OCI-LY7 (cell line): ENCODE measurements around the gene DENND2A. TPM values are rescaled to one million over a fixed set of nuclear protein-coding genes. Genes with fewer than 3 reads are reported as not detected.

Source experiments
- BruUV-seq: library from RNA; stranded (reverse); fragments of 400-500 nt; replicated peaks from 2 replicates; lab custom pipeline; 2021; lab: Mats Ljungman, UMichigan
- CTCF ChIA-PET: fragments of 300-600 bp; sonication (Branson Sonifier 250); formaldehyde crosslinking; loops from one replicate; lab custom pipeline; 2022; ENCODE audit warnings: antibody characterized with exemption; ENCODE audit not compliant: unreplicated experiment; lab: Charles Lee
- POLR2A ChIA-PET: fragments of 300-600 bp; sonication (Branson Sonifier 250); formaldehyde crosslinking; loops from one replicate; lab custom pipeline; 2022; ENCODE audit warnings: antibody characterized with exemption; lab: Charles Lee
- DNase-seq: peaks from one replicate; pipeline ENCODE4 v3.0.0-alpha.2; 2015; ENCODE audit warnings: low spot score
- H2AFZ ChIP-seq: fragments of 200-600 bp; sonication (generic), shearing (Covaris generic); 2 replicates; pipeline ENCODE4 v1.6.1; 2014; ENCODE audit warnings: mild to moderate bottlenecking, antibody characterized with exemption, low read length, moderate library complexity
- H3K27ac ChIP-seq: fragments of 200-600 bp; sonication (generic); 2 replicates; pipeline ENCODE4 v1.5.1; 2014; ENCODE audit warnings: mixed run types, low read depth, mild to moderate bottlenecking, moderate library complexity, low read length, inconsistent platforms; ENCODE audit not compliant: poor library complexity, severe bottlenecking
- H3K36me3 ChIP-seq: fragments of 200-600 bp; sonication (generic); 2 replicates; pipeline ENCODE4 v1.6.1; 2014; ENCODE audit warnings: mild to moderate bottlenecking, antibody characterized with exemption, low read length, moderate library complexity, mixed read lengths; ENCODE audit not compliant: insufficient read depth
- H3K4me1 ChIP-seq: fragments of 200-600 bp; sonication (generic); 2 replicates; pipeline ENCODE4 v1.5.1; 2014; ENCODE audit warnings: mild to moderate bottlenecking, low read length; ENCODE audit not compliant: insufficient read depth, poor library complexity, severe bottlenecking
- H3K4me2 ChIP-seq: fragments of 200-600 bp; sonication (generic); 2 replicates; pipeline ENCODE4 v1.6.1; 2014; ENCODE audit warnings: mild to moderate bottlenecking, low read length
- H3K4me3 ChIP-seq: fragments of 200-600 bp; sonication (generic); 2 replicates; pipeline ENCODE4 v1.5.1; 2014; ENCODE audit warnings: mild to moderate bottlenecking, low read depth, low read length; ENCODE audit not compliant: poor library complexity, severe bottlenecking
- H3K79me2 ChIP-seq: fragments of 200-600 bp; sonication (generic); 2 replicates; pipeline ENCODE4 v1.6.1; 2016; ENCODE audit warnings: low read depth, mild to moderate bottlenecking, low read length, moderate library complexity, mixed read lengths; ENCODE audit not compliant: insufficient read depth
- H3K9me2 ChIP-seq: fragments of 200-600 bp; sonication (generic); 2 replicates; pipeline ENCODE4 v1.6.1; 2016; ENCODE audit warnings: mild to moderate bottlenecking, low read length, mixed read lengths; ENCODE audit not compliant: insufficient read depth
- H3K9me3 ChIP-seq: fragments of 200-600 bp; sonication (generic); 2 replicates; pipeline ENCODE4 v1.6.1; 2014; ENCODE audit warnings: mild to moderate bottlenecking, mixed run types, low read length, mixed read lengths
- H4K20me1 ChIP-seq: fragments of 200-600 bp; sonication (generic); 2 replicates; pipeline ENCODE4 v1.6.1; 2014; ENCODE audit warnings: mild to moderate bottlenecking, antibody characterized with exemption, low read length, moderate library complexity, mixed read lengths; ENCODE audit not compliant: insufficient read depth
- CTCF ChIP-seq: fragments of 200-600 bp; sonication (generic); conservative IDR thresholded peaks from 2 replicates; pipeline ENCODE4 v1.5.1; 2014; ENCODE audit warnings: mild to moderate bottlenecking, antibody characterized with exemption, low read length, moderate library complexity, mixed read lengths
- EZH2phosphoT487 ChIP-seq: fragments of 200-600 bp; sonication (generic); IDR thresholded peaks from 2 replicates; pipeline ENCODE4 v1.6.1; 2018; ENCODE audit warnings: low read depth, borderline replicate concordance, mild to moderate bottlenecking, mixed run types, antibody characterized with exemption, low read length, moderate library complexity, mixed read lengths
- intact Hi-C: fragments of 100-400 bp; cut with micrococcal nuclease; formaldehyde crosslinking; loops from one replicate; pipeline ENCODE4 v1.10.0; 2022; ENCODE audit not compliant: unreplicated experiment
- total RNA-seq, 2 experiments: library from RNA; depleted of rRNA in 1 of 2; stranded (reverse); fragments of >200 nt in 1 of 2; shearing (Covaris generic) in 1 of 2; gene quantifications; 2 replicates each; pipeline ENCODE4 v1.2.3, GENCODE V29; 2014 to 2022

The DENND2A gene
- total RNA-seq, 2 experiments from 2014 or later: 0.13 to 0.35 TPM

GRCh38 chr7:140479739-140480084, 160.9 kb downstream of the DENND2A start:
- H3K4me1 ChIP-seq: peaks cover 24% of the 10 kb centered on the region
- no peak overlapping the region for H3K27ac ChIP-seq
- no TSS peak for BruUV-seq
- H3K4me3 ChIP-seq: peak overlapping the region; percentile 98
- POLR2A ChIA-PET: interaction anchor here (0.8 to 2.1 kb wide), 5 partner anchors 9 to 19 kb away, joined by 3 to 11 read pairs (median 4); no protein-coding TSS in a partner anchor
- CTCF ChIA-PET: no interaction called here
- no peaks in the 10 kb centered on the region for H3K9me2 ChIP-seq
- peak overlapping the region; percentile 65 for H2AFZ ChIP-seq
- peaks cover 40% of the 10 kb centered on the region for H3K79me2 ChIP-seq
- H3K9me3 ChIP-seq: no peaks in the 10 kb centered on the region
- intact Hi-C loops: loop anchor here (1.0 to 5.0 kb wide), 5 partner anchors 81 to 535 kb away; partner anchors contain the start of genes ADCK2, BRAF, MRPS33 and SLC37A3
- H3K4me2 ChIP-seq: peak overlapping the region; percentile 76
- TF ChIP-seq EZH2phosphoT487 (no peak), CTCF (no peak)
- H4K20me1 ChIP-seq: peaks cover 11% of the 10 kb centered on the region; the same call in 1 of the 2 replicates
- no peaks in the 10 kb centered on the region for H3K36me3 ChIP-seq
- DNase-seq: no peak

DNA sequence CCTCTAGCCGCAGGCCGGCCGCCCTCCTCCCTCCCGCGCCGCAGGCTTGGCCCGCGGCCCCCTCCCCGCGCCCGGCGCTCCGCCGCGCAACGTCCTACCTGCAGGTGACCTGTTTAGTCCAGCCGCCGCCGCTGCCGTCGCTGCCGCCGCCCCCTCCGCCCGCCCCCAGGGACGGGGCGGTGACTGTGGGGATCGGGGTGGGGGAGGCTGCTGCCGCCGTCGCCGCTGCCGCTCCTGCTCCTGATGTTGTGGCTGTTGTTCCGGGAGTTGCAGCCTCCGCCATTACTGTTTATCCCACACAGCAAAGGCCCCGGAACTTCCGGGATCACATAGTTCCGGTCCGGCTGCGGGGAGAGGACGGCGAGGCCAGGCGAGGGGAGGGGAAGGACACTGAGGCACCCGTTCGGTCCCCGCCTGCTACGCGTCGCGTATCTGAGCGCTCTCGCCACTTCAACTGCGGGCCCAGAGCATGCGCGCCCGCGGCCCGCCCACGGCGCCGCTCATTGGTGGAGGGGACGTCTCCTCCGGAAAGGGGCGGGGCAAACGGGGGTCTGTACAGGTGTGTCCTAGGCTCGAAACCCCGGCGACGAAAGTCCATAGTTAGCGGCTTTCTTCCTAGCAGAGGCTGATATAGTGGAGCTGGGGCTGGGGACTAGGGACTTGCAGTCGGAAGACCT, 161.4 kb downstream of the DENND2A start, which contains the start of gene MKRN1:
MKRN1 (minus strand) TSS at position 444 of the 677 bp plus-strand sequence; CDS start at position 283, 161 bp downstream.
- peak; percentile 94 for DNase-seq
- Histone ChIP-seq H3K27ac (peak within 1 kb of the TSS; percentile 72), H3K9me2 (no peaks in the 10 kb centered on the region), H4K20me1 (peaks cover 11% of the 10 kb centered on the region; the same call in 1 of the 2 replicates), H3K79me2 (peaks cover 45% of the 10 kb centered on the region), H3K4me1 (peaks cover 24% of the 10 kb centered on the region), H3K9me3 (no peaks in the 10 kb centered on the region), H3K4me3 (peak within 1 kb of the TSS; percentile 98), H3K4me2 (peak within 1 kb of the TSS; percentile 76), H3K36me3 (no peaks in the 10 kb centered on the region), H2AFZ (peak within 1 kb of the TSS; percentile 65)
- ChIA-PET CTCF (no interaction called here), POLR2A (interaction anchor here (0.8 to 2.1 kb wide), 6 partner anchors 9 to 19 kb away, joined by 3 to 11 read pairs (median 4); no protein-coding TSS in a partner anchor)
- TF ChIP-seq EZH2phosphoT487 (no peak), CTCF (no peak)
- no TSS peak for BruUV-seq
- intact Hi-C loops: loop anchor here (1.0 to 5.0 kb wide), 5 partner anchors 81 to 536 kb away; partner anchors contain the start of genes ADCK2, BRAF, MRPS33 and SLC37A3
